Endothelial cell of umbilical vein (primary cell): ENCODE data around the gene CYGB.

Source experiments
- CTCF ChIP-seq, 2 donors: IDR thresholded peaks; 1 replicate in 1 of 2; 2 replicates in 1 of 2; pipeline ENCODE4 v1.5.1; 2011; ENCODE audit warnings: low read length in 2 of 2, mild to moderate bottlenecking in 2 of 2, moderate library complexity in 2 of 2, control low read depth in 1 of 2, inconsistent platforms in 1 of 2, low read depth in 1 of 2; ENCODE audit not compliant: insufficient read depth in 1 of 2; ENCODE audit errors: extremely low read depth in 1 of 2
- EZH2 ChIP-seq: IDR thresholded peaks from 2 replicates; pipeline ENCODE4 v1.6.1; 2012; ENCODE audit warnings: borderline replicate concordance, low read depth, mild to moderate bottlenecking, moderate library complexity, low read length, inconsistent platforms; ENCODE audit not compliant: severe bottlenecking
- FOS ChIP-seq: IDR thresholded peaks from 2 replicates; pipeline ENCODE4 v1.6.1; 2011; ENCODE audit warnings: mild to moderate bottlenecking, low read length, moderate library complexity, borderline replicate concordance; ENCODE audit not compliant: insufficient read depth
- MYC ChIP-seq: IDR thresholded peaks from one replicate; pipeline ENCODE4 v1.6.1; 2011; ENCODE audit warnings: mild to moderate bottlenecking, low read depth, low read length
- POLR2A ChIP-seq: IDR thresholded peaks from 2 replicates; pipeline ENCODE4 v1.6.1; 2012; ENCODE audit warnings: low read depth, mild to moderate bottlenecking, control low read depth, low read length

- TF ChIP-seq CTCF (IDR thresholded peaks at IDR 0.05; ENCODE audit: extremely low read depth in 1 of 2, insufficient read depth in 1 of 2, low read depth in 1 of 2, low read length in 2 of 2) (no peak), EZH2 (peak; percentile 90), POLR2A (no peak), MYC (no peak), FOS (no peak)
Measured at GRCh38 chr17:76537578-76538280, at the start of gene CYGB.
